ENCODE data around the gene SLC27A6. TPM values are rescaled to one million over a fixed set of nuclear protein-coding genes. Genes with fewer than 3 reads are reported as not detected.

Gene SLC27A6
- polyA plus RNA-seq, 10 donors: 0.52 to 1.3 (median 0.83) TPM

- peak in 1 of 3 donors; percentile 53 for DNase-seq
These were observed 98.3 kb downstream of the SLC27A6 start for GRCh38 chr5:129063483-129064113.

DNA sequence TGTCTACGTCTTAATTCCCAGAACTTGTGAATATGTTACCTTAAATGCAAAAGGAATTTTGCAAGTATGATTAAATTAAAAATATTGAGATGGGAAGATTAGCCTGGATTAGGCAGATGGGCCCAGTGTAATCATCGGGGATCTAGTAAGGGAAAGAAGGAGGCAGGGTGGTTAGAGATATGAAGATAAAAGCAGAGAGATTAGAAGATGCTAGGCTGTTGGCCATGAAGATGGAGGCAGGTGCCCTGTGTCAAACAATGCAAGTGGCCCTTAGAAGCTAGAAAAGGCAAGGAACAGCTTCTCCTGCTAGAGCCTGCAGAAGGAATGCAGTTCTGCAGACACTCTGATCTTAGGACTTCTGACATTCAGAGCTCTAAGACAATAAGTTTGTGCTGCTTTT is 100.4 kb downstream of the SLC27A6 start:
- no peak for DNase-seq

DNA sequence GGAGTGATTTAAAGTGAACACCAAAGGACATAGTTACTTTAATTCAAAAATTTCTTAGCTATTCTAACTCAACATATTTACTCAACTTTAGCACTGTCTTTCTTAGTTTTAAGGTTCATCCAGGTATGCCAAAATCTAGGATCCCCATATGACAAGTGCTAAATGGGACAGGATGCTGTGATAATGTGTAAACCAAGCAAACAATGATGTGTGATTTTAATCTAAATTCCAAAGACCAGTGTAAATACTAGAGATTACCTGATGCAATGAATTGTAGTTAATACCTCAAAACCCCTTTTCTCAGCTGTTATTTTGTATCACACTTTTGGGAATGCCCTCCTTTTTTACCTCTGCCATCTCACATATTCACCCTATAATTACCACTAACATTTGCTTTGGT is 102.5 kb downstream of the SLC27A6 start:
- DNase-seq: no peak

DNA sequence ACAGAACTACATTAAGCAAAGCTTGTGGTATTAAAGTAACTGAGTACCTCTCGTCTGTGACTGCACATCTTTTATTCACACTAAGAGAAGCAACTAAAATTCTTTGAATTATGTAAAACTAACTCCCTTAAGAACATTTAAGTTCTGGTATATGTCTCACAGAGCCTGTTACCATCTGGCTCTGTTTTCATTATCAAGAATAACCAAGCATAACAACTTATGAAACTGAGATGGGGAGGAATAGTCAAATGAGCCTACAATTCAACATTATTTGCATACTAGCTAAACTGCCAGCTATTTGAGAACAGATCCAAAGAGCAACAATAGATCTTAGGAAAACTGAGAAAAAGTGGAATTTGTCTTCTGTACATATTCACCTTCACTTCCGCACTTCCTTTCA is 104.0 kb downstream of the SLC27A6 start:
- no peak for DNase-seq

DNA sequence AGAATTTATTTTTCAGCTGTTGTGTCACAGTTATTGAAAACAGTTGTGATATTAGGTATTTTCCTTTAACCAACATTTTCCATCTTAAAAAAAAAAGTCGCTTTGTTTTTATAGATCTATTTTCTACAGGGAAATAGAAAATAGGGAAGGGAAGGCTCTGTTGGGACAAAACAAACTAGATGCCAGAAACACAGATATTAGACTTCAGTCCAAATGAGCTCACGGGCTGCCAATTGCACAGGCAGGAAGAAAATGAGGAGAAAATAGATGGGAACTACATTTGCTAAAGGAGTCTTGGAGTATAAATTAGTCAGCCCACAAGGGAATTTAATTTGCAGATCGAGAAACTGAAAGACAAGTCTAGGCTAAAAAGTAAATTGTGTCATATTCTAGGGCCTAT is 107.8 kb downstream of the SLC27A6 start:
- DNase-seq: peak; percentile 30 to 76 (median 59)

GRCh38 chr5:129074903-129075302 is 109.6 kb downstream of the SLC27A6 start:
- DNase-seq: peak; percentile 45 to 75 (median 67)

- DNase-seq: no peak
These were observed 112.3 kb downstream of the SLC27A6 start for GRCh38 chr5:129077433-129078075.

GRCh38 chr5:129078247-129078646 is 113.0 kb downstream of the SLC27A6 start:
- no peak for DNase-seq

DNA sequence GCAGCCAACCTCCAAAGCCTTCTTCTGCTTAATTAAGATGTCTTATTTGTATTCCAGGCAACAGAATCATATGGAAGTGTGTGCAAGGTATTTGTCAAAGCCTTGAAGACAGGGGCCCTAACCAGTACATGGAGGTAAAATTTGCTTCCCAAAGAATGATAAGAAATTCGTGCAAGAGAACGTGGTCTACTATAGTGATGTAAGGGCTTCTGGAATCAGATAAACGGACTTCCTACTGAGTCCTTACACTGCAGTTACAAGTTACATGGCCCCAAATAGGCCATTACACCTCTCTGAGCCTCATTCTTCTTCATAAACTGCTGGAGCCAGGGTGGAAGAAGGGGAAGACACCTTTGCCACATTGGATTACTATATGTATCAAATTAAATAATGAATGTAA is 113.4 kb downstream of the SLC27A6 start:
- DNase-seq: no peak

- no peak for DNase-seq
These were observed 114.2 kb downstream of the SLC27A6 start for GRCh38 chr5:129079496-129079895.

DNA sequence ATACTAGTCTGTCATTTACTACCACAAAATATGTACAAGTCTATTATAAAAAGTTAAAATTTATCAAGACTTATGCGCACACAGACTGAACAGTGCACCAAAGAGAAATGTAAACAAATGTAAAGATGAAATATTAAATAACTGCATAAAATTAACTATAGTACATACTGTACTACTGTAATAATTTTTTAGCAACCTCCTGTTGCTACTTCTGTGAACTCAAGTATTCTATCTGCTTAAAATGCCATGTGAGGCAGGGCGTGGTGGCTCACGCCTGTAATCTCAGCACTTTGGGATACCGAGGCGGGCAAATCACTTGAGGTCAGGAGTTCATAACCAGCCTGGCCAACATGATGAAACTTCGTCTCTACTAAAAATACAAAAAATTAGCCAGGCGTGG is 115.5 kb downstream of the SLC27A6 start:
- DNase-seq: no peak

DNA sequence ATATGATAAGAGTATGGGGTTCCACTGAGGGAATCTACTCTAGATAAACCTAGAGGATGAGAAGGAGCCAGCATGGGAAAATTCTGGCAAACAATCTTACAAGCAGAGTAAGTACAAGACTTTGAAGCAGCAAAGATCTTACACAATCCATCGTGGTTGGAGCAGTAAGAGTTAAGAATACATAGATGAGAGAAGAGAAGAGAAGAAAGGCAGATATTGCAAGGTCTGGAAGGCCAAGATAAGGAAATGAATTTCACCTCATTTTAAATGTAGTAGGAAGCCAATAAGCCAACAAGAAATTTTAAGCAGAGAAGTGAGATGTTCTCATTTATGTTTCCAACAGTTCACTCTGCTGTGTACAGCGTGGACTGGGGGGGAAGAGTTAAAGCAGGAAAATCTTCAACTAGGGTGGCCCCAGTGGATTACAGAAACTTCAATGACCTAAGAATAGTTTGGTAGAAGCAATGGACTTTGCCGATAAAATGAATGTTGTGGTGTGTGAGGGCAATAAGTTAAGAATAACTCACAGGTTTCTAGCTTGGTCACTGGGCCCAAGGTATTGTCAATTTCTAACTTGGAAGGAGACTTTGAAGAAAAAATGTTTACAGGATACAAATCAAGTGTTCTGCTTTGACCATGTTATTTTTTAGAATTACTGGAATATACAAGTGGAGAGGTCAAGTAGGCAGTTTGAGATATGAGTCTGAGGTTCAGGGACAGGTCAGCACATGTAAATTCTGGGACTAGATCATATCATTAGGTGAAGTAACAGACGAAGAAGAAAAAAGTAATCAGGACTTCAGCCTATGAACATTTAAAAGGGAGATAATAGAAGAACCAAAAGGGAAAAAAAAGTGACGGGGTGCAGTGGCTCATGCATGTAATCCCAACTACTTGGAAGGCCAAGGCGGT is 117.2 kb downstream of the SLC27A6 start:
- no peak for DNase-seq

Other genes with a start within 250 kb of the SLC27A6 start
- gene ISOC1, start 129.3 kb downstream of the SLC27A6 start, polyA plus RNA-seq (ENCODE audit: insufficient read length in 10 of 10): 10 to 100 TPM; 24.8 to 31.8 (median 29.1) TPM